IMR-90 (cell line): ENCODE results near the gene GRM5. TPM values are rescaled to one million over a fixed set of nuclear protein-coding genes. Genes with fewer than 3 reads are reported as not detected.

ENCODE experiments used
- ATAC-seq: fragments of 200-7000 bp; cut with Tn5 transposase; 2 replicates; pipeline ENCODE4 v1.9.1; 2020; ENCODE audit warnings: low read depth, mild to moderate bottlenecking, moderate library complexity
- BruUV-seq: library from RNA; stranded (reverse); fragments of 400-500 nt; replicated peaks from 2 replicates; lab custom pipeline; 2021; lab: Mats Ljungman, UMichigan
- CTCF ChIA-PET: fragments of 300-600 bp; formaldehyde crosslinking; extraction: SDS; loops from one replicate; lab custom pipeline; 2021; ENCODE audit warnings: antibody characterized with exemption; lab: Yijun Ruan, JAX
- POLR2A ChIA-PET: fragments of 300-600 bp; sonication (Branson Sonifier 250); formaldehyde crosslinking; loops from one replicate; lab custom pipeline; 2022; ENCODE audit warnings: antibody characterized with exemption; ENCODE audit not compliant: unreplicated experiment; lab: Charles Lee
- DNase-seq: peaks from one replicate; pipeline ENCODE4 v3.0.0; 2013
- H2AFZ ChIP-seq: replicated peaks from 2 replicates; pipeline ENCODE3; 2013; ENCODE audit warnings: low read length, mild to moderate bottlenecking; ENCODE audit not compliant: poor library complexity
- H2AK5ac ChIP-seq: 2 replicates; pipeline ENCODE4 v1.6.1; 2013; ENCODE audit warnings: low read depth, low read length, inconsistent platforms
- H2AK9ac ChIP-seq: replicated peaks from 2 replicates; pipeline ENCODE3; 2013; ENCODE audit warnings: mild to moderate bottlenecking, low read depth, low read length, moderate library complexity; ENCODE audit not compliant: poor library complexity
- H2BK120ac ChIP-seq: 2 replicates; pipeline ENCODE4 v1.6.1; 2013; ENCODE audit warnings: low read depth, low read length, inconsistent platforms
- H2BK15ac ChIP-seq: 3 replicates; pipeline ENCODE4 v1.6.1; 2013; ENCODE audit warnings: low read depth, low read length, inconsistent platforms
- H2BK20ac ChIP-seq: 2 replicates; pipeline ENCODE4 v1.6.1; 2013; ENCODE audit warnings: low read depth, mild to moderate bottlenecking, inconsistent platforms, low read length, moderate library complexity
- H2BK5ac ChIP-seq: 2 replicates; pipeline ENCODE4 v1.6.1; 2013; ENCODE audit warnings: mild to moderate bottlenecking, low read depth, low read length, inconsistent platforms; ENCODE audit not compliant: poor library complexity, severe bottlenecking
- H3K14ac ChIP-seq: replicated peaks from 2 replicates; pipeline ENCODE4 v1.6.1; 2013; ENCODE audit warnings: low read depth, low read length, inconsistent platforms
- H3K18ac ChIP-seq: 2 replicates; pipeline ENCODE4 v1.6.1; 2013; ENCODE audit warnings: low read depth, low read length, control low read depth
- H3K23ac ChIP-seq: 2 replicates; pipeline ENCODE4 v1.6.1; 2013; ENCODE audit warnings: low read depth, low read length, inconsistent platforms
- H3K27ac ChIP-seq: 2 replicates; pipeline ENCODE4 v1.5.1; 2013; ENCODE audit warnings: mild to moderate bottlenecking, control low read depth, low read length; ENCODE audit not compliant: insufficient read depth
- H3K27me3 ChIP-seq: 2 replicates; pipeline ENCODE4 v1.6.1; 2013; ENCODE audit warnings: low read length; ENCODE audit not compliant: control insufficient read depth, insufficient read depth
- H3K36me3 ChIP-seq: 2 replicates; pipeline ENCODE4 v1.6.1; 2013; ENCODE audit warnings: low read length, mixed read lengths; ENCODE audit not compliant: control insufficient read depth, insufficient read depth
- H3K4ac ChIP-seq: 2 replicates; pipeline ENCODE4 v1.6.1; 2013; ENCODE audit warnings: low read depth, low read length, inconsistent platforms
- H3K4me1 ChIP-seq: 2 replicates; pipeline ENCODE4 v1.6.1; 2013; ENCODE audit warnings: low read length, mixed read lengths; ENCODE audit not compliant: control insufficient read depth, insufficient read depth
- H3K4me2 ChIP-seq: 2 replicates; pipeline ENCODE4 v1.6.1; 2013; ENCODE audit warnings: low read depth, mild to moderate bottlenecking, control low read depth, low read length, moderate library complexity
- H3K4me3 ChIP-seq: 2 replicates; pipeline ENCODE4 v1.5.1; 2013; ENCODE audit warnings: low read depth, mild to moderate bottlenecking, control low read depth, low read length, moderate library complexity; ENCODE audit not compliant: insufficient read depth
- H3K56ac ChIP-seq: 2 replicates; pipeline ENCODE4 v1.6.1; 2013; ENCODE audit warnings: low read length, inconsistent platforms; ENCODE audit not compliant: insufficient read depth; ENCODE audit errors: extremely low read depth
- H3K79me1 ChIP-seq, 2 experiments: 2 replicates each; pipeline ENCODE4 v1.6.1; 2013; ENCODE audit warnings: low read length in 2 of 2, inconsistent platforms in 1 of 2, low read depth in 1 of 2
- H3K9ac ChIP-seq: 2 replicates; pipeline ENCODE4 v1.6.1; 2013; ENCODE audit warnings: low read depth, low read length, control low read depth
- H3K9me1 ChIP-seq: 2 replicates; pipeline ENCODE4 v1.6.1; 2013; ENCODE audit warnings: low read length, inconsistent platforms; ENCODE audit not compliant: insufficient read depth
- H3K9me3 ChIP-seq: 2 replicates; pipeline ENCODE4 v1.6.1; 2013; ENCODE audit warnings: low read length; ENCODE audit not compliant: control insufficient read depth, insufficient read depth
- H4K20me1 ChIP-seq: 2 replicates; pipeline ENCODE4 v1.6.1; 2013; ENCODE audit warnings: low read length, inconsistent platforms; ENCODE audit not compliant: insufficient read depth
- H4K5ac ChIP-seq: 2 replicates; pipeline ENCODE4 v1.6.1; 2013; ENCODE audit warnings: mild to moderate bottlenecking, low read depth, low read length, control low read depth
- H4K8ac ChIP-seq, 2 experiments: 2 replicates each; pipeline ENCODE4 v1.6.1; 2013; ENCODE audit warnings: low read depth in 2 of 2, low read length in 2 of 2, control low read depth in 1 of 2, inconsistent platforms in 1 of 2
- H4K91ac ChIP-seq: 2 replicates; pipeline ENCODE4 v1.6.1; 2013; ENCODE audit warnings: low read depth, low read length, inconsistent platforms; ENCODE audit not compliant: insufficient read depth
- BHLHE40 ChIP-seq: fragments of 150-350 bp; IDR thresholded peaks from 2 replicates; pipeline ENCODE4 v1.6.1; 2016; ENCODE audit warnings: mild to moderate bottlenecking, low read depth, low read length
- CEBPB ChIP-seq: IDR thresholded peaks from 2 replicates; pipeline ENCODE4 v1.6.1; 2012; ENCODE audit warnings: low read depth, low read length, improper control_type of control experiment
- MAFK ChIP-seq: IDR thresholded peaks from 2 replicates; pipeline ENCODE4 v1.6.1; 2012; ENCODE audit warnings: low read depth, low read length, improper control_type of control experiment
- MAZ ChIP-seq: IDR thresholded peaks from 2 replicates; pipeline ENCODE4 v1.6.1; 2012; ENCODE audit warnings: low read depth, mild to moderate bottlenecking, low read length, improper control_type of control experiment, moderate library complexity, borderline replicate concordance
- MXI1 ChIP-seq: IDR thresholded peaks from 2 replicates; pipeline ENCODE4 v1.6.1; 2012; ENCODE audit warnings: low read depth, mild to moderate bottlenecking, low read length, moderate library complexity, borderline replicate concordance
- NFE2L2 ChIP-seq: fragments of 150-350 bp; IDR thresholded peaks from 2 replicates; pipeline ENCODE4 v1.6.1; 2016; ENCODE audit warnings: low read depth, mild to moderate bottlenecking, low read length
- POLR2A ChIP-seq: IDR thresholded peaks from 2 replicates; pipeline ENCODE4 v1.6.1; 2012; ENCODE audit warnings: mild to moderate bottlenecking, low read depth, low read length
- RAD21 ChIP-seq: IDR thresholded peaks from 2 replicates; pipeline ENCODE4 v1.6.1; 2012; ENCODE audit warnings: low read length, improper control_type of control experiment
- RCOR1 ChIP-seq: IDR thresholded peaks from 2 replicates; pipeline ENCODE4 v1.6.1; 2012; ENCODE audit warnings: mild to moderate bottlenecking, low read length, improper control_type of control experiment; ENCODE audit not compliant: insufficient replicate concordance
- RFX5 ChIP-seq: IDR thresholded peaks from 2 replicates; pipeline ENCODE4 v1.8.0; 2012; ENCODE audit warnings: low read depth, mild to moderate bottlenecking, low read length, moderate library complexity
- dilution Hi-C: fragments of 300-500 bp; cut with HindIII; formaldehyde crosslinking; loops from one replicate; pipeline ENCODE4 v1.14.3; 2018; ENCODE audit warnings: low sequenced_read_pairs; ENCODE audit not compliant: unreplicated experiment
- in situ Hi-C: fragments of 300-500 bp; cut with MboI; formaldehyde crosslinking; loops from 3 replicates; pipeline ENCODE4 v1.14.3; 2019; ENCODE audit warnings: low sequenced_read_pairs, inconsistent platforms, mixed read lengths
- intact Hi-C: fragments of 100-400 bp; cut with micrococcal nuclease; formaldehyde crosslinking; loops from 2 replicates; pipeline ENCODE4 v1.10.0; 2022
- polyA plus RNA-seq, 3 experiments: library from polyadenylated mRNA; depleted of rRNA; stranded (reverse); fragments of >200 nt; gene quantifications; 2 replicates each; pipeline ENCODE4 v1.2.3, GENCODE V29; 2012; ENCODE audit warnings: low replicate concordance in 1 of 3
- total RNA-seq: library from RNA; depleted of rRNA; stranded (reverse); fragments of >200 nt; gene quantifications from 2 replicates; pipeline ENCODE4 v1.2.3, GENCODE V29; 2012
- TF ChIP-seq, protein P1 (sequence below): fragments of 150-350 bp; IDR thresholded peaks from 2 replicates; pipeline ENCODE4 v1.6.1; 2016; ENCODE audit warnings: low read depth, mild to moderate bottlenecking, low read length, moderate library complexity, borderline replicate concordance

Gene GRM5
- total and polyA plus RNA-seq, 2 of the 4 experiments (the other 2 are of a cell fraction) = under 0.01 TPM

DNA sequence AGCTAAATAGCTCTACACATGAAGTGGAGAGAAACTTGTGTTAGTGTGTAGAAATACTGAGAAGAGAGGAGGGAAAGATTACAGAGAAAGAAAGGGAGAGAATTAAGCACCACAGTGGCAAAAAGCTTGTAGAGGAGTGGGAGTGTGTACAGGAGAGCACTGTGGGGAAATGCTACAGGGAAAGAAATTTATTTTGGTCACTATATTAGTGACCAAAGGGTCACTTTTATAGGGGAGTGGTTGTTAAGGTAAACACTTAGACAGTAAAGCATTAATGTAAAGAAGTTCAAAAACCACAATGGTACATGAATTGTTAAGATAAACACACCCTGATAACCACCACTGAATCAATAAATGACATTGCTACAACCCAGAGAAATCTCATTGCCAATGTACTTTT lies 421.1 kb downstream of the GRM5 start:
- POLR2A ChIA-PET = no interaction called here
- Histone ChIP-seq H3K14ac (no peak overlapping the region), H3K27me3 (no peaks in the 10 kb centered on the region), H3K23ac (no peak overlapping the region), H2BK20ac (no peak overlapping the region), H3K9me3 (no peaks in the 10 kb centered on the region), H2BK15ac (no peak overlapping the region), H4K91ac (no peak overlapping the region), H3K56ac (no peak overlapping the region), H4K20me1 (no peaks in the 10 kb centered on the region), H3K79me1 (no peaks in the 10 kb centered on the region), H3K18ac (no peak overlapping the region), H3K4me3 (no peak overlapping the region), H2AK9ac (no peak overlapping the region), H3K9ac (no peak overlapping the region), H3K27ac (no peak overlapping the region), H4K5ac (no peak overlapping the region), H3K4me2 (no peak overlapping the region), H4K8ac (no peak overlapping the region), H2AFZ (no peak overlapping the region), H2AK5ac (no peak overlapping the region), H2BK120ac (no peak overlapping the region), H3K9me1 (no peaks in the 10 kb centered on the region), H3K36me3 (no peaks in the 10 kb centered on the region), H3K4me1 (no peaks in the 10 kb centered on the region), H3K4ac (no peak overlapping the region), H2BK5ac (no peak overlapping the region)
- no peak for TF ChIP-seq RCOR1
- no peak for TF ChIP-seq RFX5
- TF ChIP-seq POLR2A = no peak
- TF ChIP-seq MXI1 = no peak
- TF ChIP-seq BHLHE40 = no peak
- no peak for TF ChIP-seq MAZ
- TF ChIP-seq MAFK = no peak
- TF ChIP-seq CEBPB = no peak
- no peak for TF ChIP-seq RAD21
- TF ChIP-seq, protein P1, sequence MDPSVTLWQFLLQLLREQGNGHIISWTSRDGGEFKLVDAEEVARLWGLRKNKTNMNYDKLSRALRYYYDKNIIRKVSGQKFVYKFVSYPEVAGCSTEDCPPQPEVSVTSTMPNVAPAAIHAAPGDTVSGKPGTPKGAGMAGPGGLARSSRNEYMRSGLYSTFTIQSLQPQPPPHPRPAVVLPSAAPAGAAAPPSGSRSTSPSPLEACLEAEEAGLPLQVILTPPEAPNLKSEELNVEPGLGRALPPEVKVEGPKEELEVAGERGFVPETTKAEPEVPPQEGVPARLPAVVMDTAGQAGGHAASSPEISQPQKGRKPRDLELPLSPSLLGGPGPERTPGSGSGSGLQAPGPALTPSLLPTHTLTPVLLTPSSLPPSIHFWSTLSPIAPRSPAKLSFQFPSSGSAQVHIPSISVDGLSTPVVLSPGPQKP = no peak
- no peak for TF ChIP-seq NFE2L2
- dilution Hi-C loops (no loop called here), intact Hi-C loops (no loop called here), in situ Hi-C loops (no loop called here)
- ATAC-seq (no peak), DNase-seq (no peak)
- no TSS peak for BruUV-seq
- CTCF ChIA-PET = no interaction called here
